Measurements from ENCODE around the gene KRTAP10-4. TPM values are rescaled to one million over a fixed set of nuclear protein-coding genes. Genes with fewer than 3 reads are reported as not detected.

The KRTAP10-4 gene
- total RNA-seq, 1 donor from 2014 or later = not detected

GRCh38 chr21:44530903-44531605, 42.5 kb upstream of the KRTAP10-4 start:
- Mint-ChIP-seq H3K27ac (ENCODE audit: unreplicated experiment) (no peak overlapping the region), H3K36me3 (ENCODE audit: low read depth, unreplicated experiment) (no peaks in the 10 kb centered on the region), H3K4me1 (ENCODE audit: low read depth, unreplicated experiment) (no peaks in the 10 kb centered on the region), H3K9me3 (ENCODE audit: unreplicated experiment) (peaks cover 9% of the 10 kb centered on the region), H3K27me3 (ENCODE audit: low read depth, unreplicated experiment) (peaks cover 38% of the 10 kb centered on the region), H3K4me3 (ENCODE audit: unreplicated experiment) (no peak overlapping the region)
- H4K20me1 ChIP-seq (ENCODE audit: insufficient read depth, low read length) = no peaks in the 10 kb centered on the region
- no peaks in the 10 kb centered on the region for H3K27me3 ChIP-seq (ENCODE audit: insufficient read depth, low read length)
- FAIRE-seq (no peak), DNase-seq (ENCODE audit: low read depth) (no peak)
- H3K9ac ChIP-seq (ENCODE audit: low read length) = no peak overlapping the region
- H2AFZ ChIP-seq (ENCODE audit: low read depth, low read length) = no peak overlapping the region
- H3K9me3 ChIP-seq (ENCODE audit: insufficient read depth, low read depth, low read length) = peaks cover 4% of the 10 kb centered on the region
- TF ChIP-seq CTCF (IDR thresholded peaks at IDR 0.05; ENCODE audit: insufficient read depth, low read depth, low read length) (no peak), EZH2 (IDR thresholded peaks at IDR 0.05; ENCODE audit: insufficient read depth, low read length) (no peak)
- no peaks in the 10 kb centered on the region for H3K36me3 ChIP-seq (ENCODE audit: insufficient read depth, low read length)
- no peak overlapping the region for H3K27ac ChIP-seq (ENCODE audit: low read depth, low read length)
- no peaks in the 10 kb centered on the region for H3K79me2 ChIP-seq (ENCODE audit: insufficient read depth, low read length)
- no peak overlapping the region for H3K4me3 ChIP-seq (ENCODE audit: insufficient read depth, low read depth, low read length)
- H3K4me2 ChIP-seq (ENCODE audit: low read length) = no peak overlapping the region
- H3K4me1 ChIP-seq (ENCODE audit: insufficient read depth, low read length) = no peaks in the 10 kb centered on the region

GRCh38 chr21:44531606-44532564, 41.6 kb upstream of the KRTAP10-4 start:
- H3K27me3 Mint-ChIP-seq (ENCODE audit: low read depth, unreplicated experiment) = peaks cover 32% of the 10 kb centered on the region
- no peak overlapping the region for H3K4me3 ChIP-seq (ENCODE audit: insufficient read depth, low read depth, low read length)

More at GRCh38 chr21:44531606-44532564, 41.6 kb upstream of the KRTAP10-4 start:
- H3K4me1 ChIP-seq (ENCODE audit: insufficient read depth, low read length) = no peaks in the 10 kb centered on the region
- no peaks in the 10 kb centered on the region for H3K36me3 ChIP-seq (ENCODE audit: insufficient read depth, low read length)
- Mint-ChIP-seq H3K36me3 (ENCODE audit: low read depth, unreplicated experiment) (no peaks in the 10 kb centered on the region), H3K4me3 (ENCODE audit: unreplicated experiment) (no peak overlapping the region), H3K27ac (ENCODE audit: unreplicated experiment) (no peak overlapping the region), H3K4me1 (ENCODE audit: low read depth, unreplicated experiment) (no peaks in the 10 kb centered on the region), H3K9me3 (ENCODE audit: unreplicated experiment) (peaks cover 9% of the 10 kb centered on the region)
- no peak for FAIRE-seq
- no peaks in the 10 kb centered on the region for H3K79me2 ChIP-seq (ENCODE audit: insufficient read depth, low read length)
- no peaks in the 10 kb centered on the region for H3K27me3 ChIP-seq (ENCODE audit: insufficient read depth, low read length)
- no peak overlapping the region for H2AFZ ChIP-seq (ENCODE audit: low read depth, low read length)
- DNase-seq (ENCODE audit: low read depth) = no peak
- no peak overlapping the region for H3K9ac ChIP-seq (ENCODE audit: low read length)
- H4K20me1 ChIP-seq (ENCODE audit: insufficient read depth, low read length) = no peaks in the 10 kb centered on the region
- H3K9me3 ChIP-seq (ENCODE audit: insufficient read depth, low read depth, low read length) = no peaks in the 10 kb centered on the region
- TF ChIP-seq CTCF (IDR thresholded peaks at IDR 0.05; ENCODE audit: insufficient read depth, low read depth, low read length) (no peak), EZH2 (IDR thresholded peaks at IDR 0.05; ENCODE audit: insufficient read depth, low read length) (no peak)
- H3K4me2 ChIP-seq (ENCODE audit: low read length) = no peak overlapping the region
- H3K27ac ChIP-seq (ENCODE audit: low read depth, low read length) = no peak overlapping the region

Measured in astrocyte (in vitro differentiated cells and primary cell).